GM19239 (cell line): ENCODE data around the gene SUGP1.

Experiments
- DNase-seq: peaks from one replicate; pipeline ENCODE4 v3.0.0; 2011; ENCODE audit warnings: low spot score; ENCODE audit not compliant: insufficient read length
- FAIRE-seq: peaks from 2 replicates; lab custom pipeline; 2011; peaks lifted over from hg19 to GRCh38; lab: Jason Lieb, UNC

SUGP1 gene

DNA sequence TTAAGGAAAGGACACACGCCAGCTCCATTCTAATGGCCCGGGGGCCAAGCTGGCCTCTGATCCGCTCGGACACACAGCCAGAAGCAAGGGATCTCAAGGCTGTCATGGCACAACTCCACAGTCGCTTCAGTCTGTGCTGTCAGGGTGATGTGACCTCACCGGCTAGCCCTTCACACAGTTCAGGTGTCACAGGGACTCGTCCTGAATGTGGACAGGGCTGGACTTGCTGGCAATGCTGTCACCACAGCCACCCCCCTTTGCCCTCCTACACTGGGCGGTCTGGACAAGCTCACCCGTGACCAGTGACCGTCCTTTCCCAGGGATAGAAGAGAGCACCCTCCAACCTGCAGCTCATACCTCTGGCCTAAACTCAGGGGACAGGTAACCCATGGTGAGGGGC lies 15.2 kb downstream of the SUGP1 start:
- DNase-seq: no peak
- FAIRE-seq: no peak

GRCh38 chr19:19304186-19304965 lies 15.9 kb downstream of the SUGP1 start:
- no peak for FAIRE-seq
- DNase-seq: no peak

DNA sequence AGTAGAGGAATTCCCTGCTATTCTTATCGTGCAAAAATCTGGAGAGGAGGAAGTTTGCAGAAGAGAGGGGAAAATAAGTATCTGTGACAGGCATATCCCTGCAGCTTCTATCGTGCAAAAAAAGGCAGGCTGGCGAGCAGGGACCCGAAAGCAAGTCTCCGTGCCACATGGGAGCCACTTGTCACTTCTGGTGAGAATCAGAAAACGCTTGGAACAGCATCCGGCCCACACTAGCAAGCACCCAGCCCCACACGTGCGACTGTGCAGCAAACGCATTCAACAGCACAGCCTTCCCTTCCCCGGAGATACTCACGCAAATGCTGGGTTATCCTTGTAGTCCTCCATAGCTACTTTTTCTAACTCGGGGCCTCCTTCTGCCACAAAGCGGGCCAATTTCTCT lies 16.9 kb downstream of the SUGP1 start:
- no peak for DNase-seq

GRCh38 chr19:19300613-19301012 lies 19.7 kb downstream of the SUGP1 start:
- DNase-seq (no peak), FAIRE-seq (no peak)

More for the DNA sequence above, 16.9 kb downstream of the SUGP1 start:
- FAIRE-seq: no peak

- FAIRE-seq (no peak), DNase-seq (no peak)
These were observed 22.6 kb downstream of the SUGP1 start for GRCh38 chr19:19297759-19298158.

- no peak for FAIRE-seq
- no peak for DNase-seq
These were observed 23.2 kb downstream of the SUGP1 start for GRCh38 chr19:19296953-19297689.

DNA sequence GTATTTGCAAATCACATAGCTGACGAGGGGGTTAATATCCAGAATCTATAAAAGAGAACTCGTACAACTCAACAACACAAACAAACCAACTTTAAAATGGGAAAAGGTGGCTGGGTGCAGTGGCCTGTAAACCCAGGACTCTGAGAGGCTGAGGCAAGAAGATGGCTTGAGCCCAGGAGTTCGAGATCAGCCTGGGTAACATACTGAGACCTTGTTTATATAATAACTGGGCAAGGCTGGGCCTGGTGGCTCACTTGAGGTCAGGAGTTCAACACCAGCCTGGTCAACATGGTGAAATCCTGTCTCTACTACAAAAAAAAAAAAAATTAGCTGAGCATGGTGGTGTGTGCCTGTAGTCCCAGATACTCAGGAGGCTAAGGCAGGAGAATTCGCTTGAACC lies 25.4 kb downstream of the SUGP1 start:
- DNase-seq (no peak), FAIRE-seq (no peak)

DNA sequence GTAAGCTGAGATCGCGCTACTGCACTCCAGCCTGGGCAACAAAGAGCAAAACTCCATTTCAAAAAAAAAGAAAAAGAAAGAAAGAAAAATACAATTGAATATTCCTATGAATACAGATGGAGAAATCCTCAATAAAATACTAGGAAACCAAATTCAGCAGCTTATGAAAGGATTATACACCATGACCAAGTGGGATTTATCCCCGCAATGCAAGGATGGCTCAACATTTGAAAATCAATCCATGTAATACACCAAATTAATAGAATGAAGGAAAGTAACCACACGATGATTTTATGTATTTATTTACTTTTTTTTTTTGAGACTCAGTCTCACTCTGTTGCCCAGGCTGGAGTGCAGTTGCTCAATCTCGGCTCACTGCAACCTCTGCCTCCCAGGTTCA lies 27.7 kb downstream of the SUGP1 start:
- DNase-seq: no peak
- FAIRE-seq: no peak

DNA sequence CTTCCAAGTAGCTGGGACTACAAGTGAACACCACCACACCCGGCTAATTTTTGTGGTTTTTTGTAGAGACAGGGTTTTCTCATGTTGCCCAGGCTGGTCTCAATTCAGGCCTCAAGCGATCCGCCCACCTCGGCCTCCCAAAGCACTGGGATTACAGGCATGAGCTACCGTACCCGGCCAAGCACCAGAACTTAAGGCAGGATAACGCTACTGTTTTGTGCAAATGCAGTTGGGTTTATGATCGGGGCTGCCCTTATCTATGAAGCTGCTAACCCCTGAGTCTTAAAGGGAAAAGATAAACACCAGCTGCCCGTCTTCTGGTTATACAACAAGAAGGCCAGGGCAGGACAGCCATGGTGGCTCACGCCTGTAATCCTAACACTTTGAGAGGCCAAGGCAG lies 34.6 kb downstream of the SUGP1 start:
- FAIRE-seq (no peak), DNase-seq (no peak)

DNA sequence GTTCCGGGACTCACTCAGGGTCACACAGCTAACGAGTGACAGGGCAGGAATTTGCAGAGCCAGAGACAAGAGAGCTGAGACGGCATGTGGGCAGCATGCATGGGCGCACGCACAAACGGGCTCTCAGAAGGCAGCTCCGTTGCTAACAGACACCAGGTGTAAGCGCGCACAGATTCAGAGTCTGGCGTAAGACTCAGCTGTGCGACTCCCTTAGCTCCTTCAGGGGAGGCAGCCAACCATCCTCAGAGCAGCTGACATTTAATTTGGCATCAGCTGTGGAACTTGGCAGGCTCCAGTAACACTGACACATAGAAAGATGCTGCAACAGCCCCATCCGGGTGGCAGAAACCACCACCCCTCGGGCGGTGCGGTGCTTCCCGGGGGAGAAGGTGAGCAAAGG lies 39.7 kb downstream of the SUGP1 start:
- no peak for DNase-seq
- no peak for FAIRE-seq

DNA sequence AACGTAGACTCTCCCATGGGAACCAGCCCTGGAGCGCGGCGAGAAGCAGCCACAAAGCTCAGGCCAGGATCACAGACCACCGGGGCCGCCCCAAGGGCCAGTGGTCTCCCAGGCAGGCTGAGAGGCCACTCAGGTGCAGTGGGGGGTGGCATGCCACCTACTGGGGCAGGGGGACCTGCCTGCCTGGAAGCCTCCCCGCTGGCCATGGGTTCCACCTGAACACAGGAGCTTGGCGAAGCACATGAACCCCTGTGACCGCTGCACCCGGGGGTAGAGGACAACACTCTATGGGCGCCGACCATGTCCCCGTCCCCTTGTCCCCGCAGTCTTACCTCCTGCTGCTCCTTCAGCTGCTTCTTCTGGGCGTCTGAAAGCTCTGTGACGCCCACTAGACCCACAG lies 40.5 kb downstream of the SUGP1 start:
- no peak for DNase-seq

DNA sequence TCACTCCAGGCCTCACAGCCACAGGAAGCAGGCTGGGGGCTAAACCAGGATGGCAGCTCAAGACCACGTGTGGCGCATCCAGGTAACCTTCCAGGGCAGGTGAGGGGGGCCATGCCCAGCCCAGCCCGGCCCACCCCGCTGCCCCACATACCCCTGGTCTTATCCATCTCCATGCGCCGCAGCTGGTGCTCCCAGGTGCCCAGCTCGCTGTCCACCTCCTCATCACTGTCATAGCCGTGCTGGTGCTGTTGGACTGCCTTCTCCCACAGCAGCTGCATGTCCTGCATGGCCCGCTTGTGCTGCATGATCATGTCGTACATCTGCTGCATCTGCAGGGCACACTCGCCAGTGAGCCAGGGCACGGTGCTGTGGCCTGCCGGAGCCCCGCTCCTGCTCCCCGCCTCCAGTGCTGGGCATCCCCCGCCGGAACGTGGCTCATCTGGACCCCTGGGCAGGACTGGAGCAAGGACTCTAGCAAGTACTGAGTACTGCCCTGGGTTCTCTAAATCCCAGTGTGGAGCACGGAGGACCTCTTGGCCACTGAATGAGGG lies 41.2 kb downstream of the SUGP1 start:
- no peak for FAIRE-seq
- no peak for DNase-seq

More for the DNA sequence above, 40.5 kb downstream of the SUGP1 start:
- no peak for FAIRE-seq

DNA sequence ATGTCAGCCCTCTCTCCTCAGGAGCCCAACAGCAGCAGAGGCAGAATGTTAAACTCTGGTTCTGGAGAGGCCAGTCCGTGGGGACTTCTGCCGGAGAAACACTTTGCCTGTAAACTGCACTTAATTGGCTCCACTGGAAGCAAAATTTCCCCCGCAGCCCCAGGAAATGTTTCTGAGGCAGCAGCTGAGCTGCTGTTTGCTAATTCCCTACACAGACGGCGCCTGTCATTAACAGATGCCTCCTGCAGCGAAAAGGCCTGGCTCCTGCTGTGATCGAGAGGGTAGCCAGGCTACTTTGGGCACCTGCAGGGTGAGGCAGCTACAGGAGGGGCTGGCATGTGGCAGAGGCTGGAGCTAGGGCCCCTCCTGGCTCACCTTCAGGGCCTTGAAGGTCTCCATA lies 42.0 kb downstream of the SUGP1 start:
- DNase-seq (no peak), FAIRE-seq (no peak)

DNA sequence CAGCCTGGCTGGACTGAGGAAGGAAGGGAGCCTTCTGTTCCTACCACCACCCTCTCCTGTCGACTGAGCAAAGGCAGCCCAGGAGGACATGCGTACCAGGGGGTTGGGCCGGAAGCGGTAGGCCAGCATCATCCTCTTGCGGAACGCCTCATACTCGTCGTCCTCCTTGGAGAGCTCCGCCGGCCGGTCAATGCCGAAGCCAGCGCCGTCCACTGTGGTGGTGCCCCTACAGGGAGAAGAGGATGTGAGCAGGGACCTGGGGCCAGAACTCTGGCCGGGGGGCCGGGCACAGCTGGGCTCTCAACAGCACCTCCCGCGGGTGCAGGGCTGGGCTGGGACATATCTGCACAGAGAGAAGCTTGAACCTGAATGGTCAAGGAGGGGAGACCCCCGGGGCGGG lies 43.5 kb downstream of the SUGP1 start:
- DNase-seq (no peak), FAIRE-seq (no peak)

- DNase-seq (no peak), FAIRE-seq (no peak)
These were observed 43.9 kb downstream of the SUGP1 start for GRCh38 chr19:19276386-19276785.

GRCh38 chr19:19274716-19275565 lies 45.4 kb downstream of the SUGP1 start:
- FAIRE-seq: no peak
- DNase-seq: no peak

- DNase-seq (no peak), FAIRE-seq (no peak)
These were observed 46.2 kb downstream of the SUGP1 start for GRCh38 chr19:19274146-19274545.

GRCh38 chr19:19271828-19272599 lies 48.3 kb downstream of the SUGP1 start:
- no peak for FAIRE-seq

DNA sequence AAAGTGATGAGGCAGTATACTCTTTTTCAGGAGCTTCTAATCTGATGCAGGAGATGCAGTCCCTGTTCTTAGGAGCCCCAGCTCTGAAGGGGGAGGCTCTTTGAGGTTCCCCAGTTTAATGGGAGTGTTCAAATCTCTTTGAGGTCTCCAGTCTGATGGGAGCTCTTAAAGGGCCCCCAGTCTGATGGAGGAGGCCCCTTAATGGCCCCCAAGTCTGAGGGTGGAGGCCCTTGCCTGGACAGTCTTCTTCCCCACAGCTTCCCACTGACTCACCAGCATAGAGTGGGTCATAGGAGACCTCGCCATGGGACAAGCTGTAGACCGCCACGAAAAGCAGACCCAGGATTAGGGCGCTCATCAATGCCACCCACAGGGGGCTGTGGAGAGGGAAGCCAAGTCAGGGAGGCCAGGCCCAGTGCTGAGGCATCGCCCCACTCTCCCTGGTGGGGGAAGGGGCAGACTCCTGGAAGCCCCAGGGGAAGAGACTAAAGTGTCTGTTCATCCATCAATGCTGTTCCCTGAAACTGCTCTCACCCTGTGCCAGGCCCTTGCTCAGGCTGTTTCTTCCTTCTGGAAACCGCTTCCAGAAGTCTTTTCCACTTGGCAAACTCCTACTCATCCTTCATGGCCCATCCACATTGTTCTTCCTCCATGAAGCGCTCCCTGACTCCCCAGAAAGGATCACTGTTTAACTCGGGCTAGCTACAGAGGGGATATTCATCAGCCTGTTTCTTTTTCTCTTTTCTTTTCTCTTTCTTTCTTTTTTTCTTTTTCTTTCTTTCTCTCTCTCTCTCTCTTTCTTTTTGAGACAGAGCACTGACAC lies 49.3 kb downstream of the SUGP1 start:
- DNase-seq (no peak), FAIRE-seq (no peak)

More at GRCh38 chr19:19271828-19272599, 48.3 kb downstream of the SUGP1 start:
- DNase-seq: no peak
